Measurements from ENCODE around the gene SLC38A10. TPM values are rescaled to one million over a fixed set of nuclear protein-coding genes. Genes with fewer than 3 reads are reported as not detected.

Gene SLC38A10
- total and polyA plus RNA-seq, 2 of the 13 experiments (the other 11 are each of a cell fraction or from before 2014, with no cell fraction given): 23.4 to 55.8 TPM

DNA sequence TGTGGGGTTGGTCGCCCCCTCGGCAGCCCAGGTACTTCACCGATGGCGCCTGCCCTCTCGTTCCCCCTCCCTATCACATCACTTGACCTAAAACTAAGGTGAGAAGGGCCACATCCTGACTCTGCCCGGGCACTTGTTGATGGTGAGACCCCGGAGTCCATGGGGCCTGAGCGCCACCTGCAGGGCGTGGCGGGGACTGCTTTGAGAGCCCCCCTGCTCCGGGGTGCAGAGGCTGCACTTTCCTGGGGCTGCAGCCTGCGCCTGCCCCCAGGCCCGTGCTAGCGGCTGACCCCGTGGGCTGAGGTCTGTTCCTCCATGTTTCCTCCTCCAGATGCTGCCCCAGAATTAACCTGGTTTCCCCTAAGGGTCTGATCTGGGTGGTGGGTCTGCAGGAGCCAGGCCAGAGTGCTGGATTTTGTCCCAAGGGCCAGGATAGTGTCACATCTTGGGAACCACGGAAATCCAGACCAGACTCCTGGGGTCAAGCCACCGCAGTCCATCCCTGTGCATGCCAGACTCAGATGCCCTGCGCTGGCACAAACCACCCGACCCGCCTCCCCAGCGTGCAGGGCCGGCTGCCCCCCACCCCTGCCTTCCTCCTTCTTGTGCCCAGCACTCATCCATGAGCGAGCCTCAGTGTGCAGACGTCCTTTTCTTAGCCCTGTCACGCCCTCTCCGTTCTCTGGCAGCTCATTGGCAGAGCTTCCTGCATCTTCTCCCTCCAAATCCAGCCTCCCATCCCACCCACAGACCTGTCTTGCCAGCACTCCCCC lies 53.3 kb downstream of the SLC38A10 start (continued):
- TF ChIP-seq SALL1 (CRISPR knock-in tag; IDR thresholded peaks at IDR 0.05) (peak; percentile 52), HHEX (CRISPR knock-in tag; IDR thresholded peaks at IDR 0.05) (no peak), NONO (IDR thresholded peaks at IDR 0.05) (no peak), NONO (CRISPR knock-in tag; conservative IDR thresholded peaks at IDR 0.05) (peak; percentile 41), ERF (CRISPR knock-in tag; IDR thresholded peaks at IDR 0.05) (0 out of 2 replicates have a peak, but pooled peaks have one; percentile 22), ZNF607 (CRISPR knock-in tag; IDR thresholded peaks at IDR 0.05; ENCODE audit: borderline replicate concordance) (0 out of 2 replicates have a peak, but pooled peaks have one; percentile 30), MIER3 (CRISPR knock-in tag; IDR thresholded peaks at IDR 0.05; ENCODE audit: borderline replicate concordance) (0 out of 2 replicates have a peak, but pooled peaks have one; percentile 45), SIN3A (IDR thresholded peaks at IDR 0.05; ENCODE audit: borderline replicate concordance, low read depth, low read length) (0 out of 2 replicates have a peak, but pooled peaks have one; percentile 37)
- TF ChIP-seq, protein P1, sequence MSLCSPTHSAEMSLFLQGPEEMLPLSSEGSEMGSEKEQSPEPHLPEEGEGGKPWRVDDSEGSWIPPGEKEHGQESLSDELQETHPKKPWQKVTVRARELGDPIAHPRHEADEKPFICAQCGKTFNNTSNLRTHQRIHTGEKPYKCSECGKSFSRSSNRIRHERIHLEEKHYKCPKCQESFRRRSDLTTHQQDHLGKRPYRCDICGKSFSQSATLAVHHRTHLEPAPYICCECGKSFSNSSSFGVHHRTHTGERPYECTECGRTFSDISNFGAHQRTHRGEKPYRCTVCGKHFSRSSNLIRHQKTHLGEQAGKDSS (CRISPR knock-in tag; IDR thresholded peaks at IDR 0.05; ENCODE audit: borderline replicate concordance, low read depth): peak; percentile 79; the same call in 1 of the 2 replicates

DNA sequence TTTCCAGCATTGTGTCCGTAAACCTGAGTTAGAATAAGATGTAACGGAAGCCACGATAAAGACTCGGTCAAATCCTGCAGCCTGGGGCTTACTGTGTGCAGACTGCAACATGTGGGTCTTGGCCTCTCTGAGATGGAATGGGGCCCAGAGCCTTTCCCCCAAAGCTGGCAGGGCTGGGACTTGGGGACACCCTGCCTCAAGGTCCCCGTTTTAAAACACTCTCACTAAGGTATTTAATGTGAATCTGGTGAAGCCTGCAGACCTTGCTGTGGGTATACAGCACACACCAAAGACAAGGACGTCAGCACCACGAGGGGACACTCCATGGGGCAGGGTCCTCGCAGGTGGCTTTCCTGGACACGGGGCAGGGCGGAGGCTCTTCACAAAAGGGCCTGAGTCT lies 53.9 kb downstream of the SLC38A10 start:
- Histone ChIP-seq H2AFZ (ENCODE audit: low read length) (no peak overlapping the region), H3K36me3 (replicated peaks in 1 of 2; ENCODE audit: control insufficient read depth in 1 of 2, insufficient read depth in 2 of 2, low read length in 2 of 2) (peaks cover 4 to 6% of the 10 kb centered on the region in 2 experiments; a peak in 1 of 5 replicates), H4K20me1 (ENCODE audit: insufficient read depth, low read length) (peaks cover 8% of the 10 kb centered on the region; the same call in 1 of the 2 replicates), H3K9me3 (ENCODE audit: low read length) (no peaks in the 10 kb centered on the region), H3K27me3 (ENCODE audit: control insufficient read depth in 1 of 2, insufficient read depth in 2 of 2, low read length in 2 of 2) (no peaks in the 10 kb centered on the region; a peak in 1 of 5 replicates), H3K4me2 (ENCODE audit: low read depth, low read length) (peak overlapping the region; percentile 91), H3K9ac (ENCODE audit: insufficient read depth, low read depth, low read length) (no peak overlapping the region), H3K4me1 (ENCODE audit: insufficient read depth, low read length) (peaks cover 47% of the 10 kb centered on the region), H3K79me2 (ENCODE audit: insufficient read depth, low read length) (peaks cover 37% of the 10 kb centered on the region), H3K27ac (ENCODE audit: extremely low read length, insufficient read depth, low read length) (no peak overlapping the region), H3K4me3 (replicated peaks in 1 of 3; ENCODE audit: insufficient read depth in 1 of 3, low read depth in 2 of 3, low read length in 3 of 3) (no peak overlapping the region; a peak in 1 of 6 replicates)
- intact Hi-C loops (cut with micrococcal nuclease; ENCODE audit: unreplicated experiment): loop anchor here (1.0 kb wide), 1 partner anchor 99 kb away; no protein-coding TSS in a partner anchor
- POLR2A ChIA-PET: interaction anchor here (3.8 kb wide), 1 partner anchor 18 kb away, joined by 61 read pairs; the partner anchor contains the start of gene CEP131
- FAIRE-seq: no peak
- in situ Hi-C loops (cut with HindIII; ENCODE audit: extremely low pct_ligation_motif_present, low pct_unique_long_range_greater_than_20kb): no loop called here
- CTCF ChIA-PET (ENCODE audit: low intra/inter-chr PET ratio, low total read pairs): interaction anchor here (1.1 to 2.4 kb wide), 3 partner anchors 96 to 140 kb away, joined by 6 to 28 read pairs (median 9); no protein-coding TSS in a partner anchor
- no TSS peak for BruUV-seq (replicated peaks)
- DNase-seq (ENCODE audit: low spot score): no peak
- ATAC-seq: no peak
- 95% methylated on average over 10 of the region's 10 CpGs for WGBS (ENCODE audit: low lambda C conversion rate)
- TF ChIP-seq ZSCAN25 (CRISPR knock-in tag; IDR thresholded peaks at IDR 0.05): no peak
- no peak for TF ChIP-seq ZIK1 (CRISPR knock-in tag; IDR thresholded peaks at IDR 0.05; ENCODE audit: borderline replicate concordance, low read depth)
- no peak for TF ChIP-seq ZFP62 (CRISPR knock-in tag; IDR thresholded peaks at IDR 0.05)
- TF ChIP-seq, protein P2, sequence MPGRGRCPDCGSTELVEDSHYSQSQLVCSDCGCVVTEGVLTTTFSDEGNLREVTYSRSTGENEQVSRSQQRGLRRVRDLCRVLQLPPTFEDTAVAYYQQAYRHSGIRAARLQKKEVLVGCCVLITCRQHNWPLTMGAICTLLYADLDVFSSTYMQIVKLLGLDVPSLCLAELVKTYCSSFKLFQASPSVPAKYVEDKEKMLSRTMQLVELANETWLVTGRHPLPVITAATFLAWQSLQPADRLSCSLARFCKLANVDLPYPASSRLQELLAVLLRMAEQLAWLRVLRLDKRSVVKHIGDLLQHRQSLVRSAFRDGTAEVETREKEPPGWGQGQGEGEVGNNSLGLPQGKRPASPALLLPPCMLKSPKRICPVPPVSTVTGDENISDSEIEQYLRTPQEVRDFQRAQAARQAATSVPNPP (CRISPR knock-in tag; IDR thresholded peaks at IDR 0.05): no peak
- TF ChIP-seq ZNF282 (IDR thresholded peaks at IDR 0.05; ENCODE audit: partially characterized antibody): no peak
- no peak for TF ChIP-seq ZNF230 (CRISPR knock-in tag; IDR thresholded peaks at IDR 0.05)
- TF ChIP-seq CBX5 (CRISPR knock-in tag; IDR thresholded peaks at IDR 0.05; ENCODE audit: borderline replicate concordance): no peak
- no peak for TF ChIP-seq RFX3 (CRISPR knock-in tag; IDR thresholded peaks at IDR 0.05)
- TF ChIP-seq ZNF530 (CRISPR knock-in tag; IDR thresholded peaks at IDR 0.05; ENCODE audit: low read depth): no peak
- TF ChIP-seq TARDBP (CRISPR knock-in tag; IDR thresholded peaks at IDR 0.05): no peak
- no peak for TF ChIP-seq ZSCAN31 (CRISPR knock-in tag; IDR thresholded peaks at IDR 0.05; ENCODE audit: low read depth)
- no peak for TF ChIP-seq ZNF430 (CRISPR knock-in tag; IDR thresholded peaks at IDR 0.05)
- TF ChIP-seq MEIS1 (CRISPR knock-in tag; IDR thresholded peaks at IDR 0.05; ENCODE audit: borderline replicate concordance): no peak
- no peak for TF ChIP-seq MIER2 (CRISPR knock-in tag; IDR thresholded peaks at IDR 0.05)
- TF ChIP-seq MYNN (CRISPR knock-in tag; IDR thresholded peaks at IDR 0.05; ENCODE audit: low read depth): no peak

Data from HepG2 (cell line).